IMR-90 (cell line): ENCODE data around the gene SPEG. TPM values are rescaled to one million over a fixed set of nuclear protein-coding genes. Genes with fewer than 3 reads are reported as not detected.

Experiments
- ATAC-seq: fragments of 200-7000 bp; cut with Tn5 transposase; 2 replicates; pipeline ENCODE4 v1.9.1; 2020; ENCODE audit warnings: low read depth, mild to moderate bottlenecking, moderate library complexity
- BruUV-seq: library from RNA; stranded (reverse); fragments of 400-500 nt; replicated peaks from 2 replicates; lab custom pipeline; 2021; lab: Mats Ljungman, UMichigan
- CTCF ChIA-PET: fragments of 300-600 bp; formaldehyde crosslinking; extraction: SDS; loops from one replicate; lab custom pipeline; 2021; ENCODE audit warnings: antibody characterized with exemption; lab: Yijun Ruan, JAX
- POLR2A ChIA-PET: fragments of 300-600 bp; sonication (Branson Sonifier 250); formaldehyde crosslinking; loops from one replicate; lab custom pipeline; 2022; ENCODE audit warnings: antibody characterized with exemption; ENCODE audit not compliant: unreplicated experiment; lab: Charles Lee
- DNase-seq: peaks from one replicate; pipeline ENCODE4 v3.0.0; 2013
- H2AFZ ChIP-seq: replicated peaks from 2 replicates; pipeline ENCODE3; 2013; ENCODE audit warnings: low read length, mild to moderate bottlenecking; ENCODE audit not compliant: poor library complexity
- H2AK5ac ChIP-seq: 2 replicates; pipeline ENCODE4 v1.6.1; 2013; ENCODE audit warnings: low read depth, low read length, inconsistent platforms
- H2AK9ac ChIP-seq: replicated peaks from 2 replicates; pipeline ENCODE3; 2013; ENCODE audit warnings: mild to moderate bottlenecking, low read depth, low read length, moderate library complexity; ENCODE audit not compliant: poor library complexity
- H2BK120ac ChIP-seq: 2 replicates; pipeline ENCODE4 v1.6.1; 2013; ENCODE audit warnings: low read depth, low read length, inconsistent platforms
- H2BK15ac ChIP-seq: 3 replicates; pipeline ENCODE4 v1.6.1; 2013; ENCODE audit warnings: low read depth, low read length, inconsistent platforms
- H2BK20ac ChIP-seq: 2 replicates; pipeline ENCODE4 v1.6.1; 2013; ENCODE audit warnings: low read depth, mild to moderate bottlenecking, inconsistent platforms, low read length, moderate library complexity
- H2BK5ac ChIP-seq: 2 replicates; pipeline ENCODE4 v1.6.1; 2013; ENCODE audit warnings: mild to moderate bottlenecking, low read depth, low read length, inconsistent platforms; ENCODE audit not compliant: poor library complexity, severe bottlenecking
- H3K14ac ChIP-seq: replicated peaks from 2 replicates; pipeline ENCODE4 v1.6.1; 2013; ENCODE audit warnings: low read depth, low read length, inconsistent platforms
- H3K18ac ChIP-seq: 2 replicates; pipeline ENCODE4 v1.6.1; 2013; ENCODE audit warnings: low read depth, low read length, control low read depth
- H3K23ac ChIP-seq: 2 replicates; pipeline ENCODE4 v1.6.1; 2013; ENCODE audit warnings: low read depth, low read length, inconsistent platforms
- H3K27ac ChIP-seq: 2 replicates; pipeline ENCODE4 v1.5.1; 2013; ENCODE audit warnings: mild to moderate bottlenecking, control low read depth, low read length; ENCODE audit not compliant: insufficient read depth
- H3K27me3 ChIP-seq: 2 replicates; pipeline ENCODE4 v1.6.1; 2013; ENCODE audit warnings: low read length; ENCODE audit not compliant: control insufficient read depth, insufficient read depth
- H3K36me3 ChIP-seq: 2 replicates; pipeline ENCODE4 v1.6.1; 2013; ENCODE audit warnings: low read length, mixed read lengths; ENCODE audit not compliant: control insufficient read depth, insufficient read depth
- H3K4ac ChIP-seq: 2 replicates; pipeline ENCODE4 v1.6.1; 2013; ENCODE audit warnings: low read depth, low read length, inconsistent platforms
- H3K4me1 ChIP-seq: 2 replicates; pipeline ENCODE4 v1.6.1; 2013; ENCODE audit warnings: low read length, mixed read lengths; ENCODE audit not compliant: control insufficient read depth, insufficient read depth
- H3K4me2 ChIP-seq: 2 replicates; pipeline ENCODE4 v1.6.1; 2013; ENCODE audit warnings: low read depth, mild to moderate bottlenecking, control low read depth, low read length, moderate library complexity
- H3K4me3 ChIP-seq: 2 replicates; pipeline ENCODE4 v1.5.1; 2013; ENCODE audit warnings: low read depth, mild to moderate bottlenecking, control low read depth, low read length, moderate library complexity; ENCODE audit not compliant: insufficient read depth
- H3K56ac ChIP-seq: 2 replicates; pipeline ENCODE4 v1.6.1; 2013; ENCODE audit warnings: low read length, inconsistent platforms; ENCODE audit not compliant: insufficient read depth; ENCODE audit errors: extremely low read depth
- H3K79me1 ChIP-seq, 2 experiments: 2 replicates each; pipeline ENCODE4 v1.6.1; 2013; ENCODE audit warnings: low read length in 2 of 2, inconsistent platforms in 1 of 2, low read depth in 1 of 2
- H3K9ac ChIP-seq: 2 replicates; pipeline ENCODE4 v1.6.1; 2013; ENCODE audit warnings: low read depth, low read length, control low read depth
- H3K9me1 ChIP-seq: 2 replicates; pipeline ENCODE4 v1.6.1; 2013; ENCODE audit warnings: low read length, inconsistent platforms; ENCODE audit not compliant: insufficient read depth
- H3K9me3 ChIP-seq: 2 replicates; pipeline ENCODE4 v1.6.1; 2013; ENCODE audit warnings: low read length; ENCODE audit not compliant: control insufficient read depth, insufficient read depth
- H4K20me1 ChIP-seq: 2 replicates; pipeline ENCODE4 v1.6.1; 2013; ENCODE audit warnings: low read length, inconsistent platforms; ENCODE audit not compliant: insufficient read depth
- H4K5ac ChIP-seq: 2 replicates; pipeline ENCODE4 v1.6.1; 2013; ENCODE audit warnings: mild to moderate bottlenecking, low read depth, low read length, control low read depth
- H4K8ac ChIP-seq, 2 experiments: 2 replicates each; pipeline ENCODE4 v1.6.1; 2013; ENCODE audit warnings: low read depth in 2 of 2, low read length in 2 of 2, control low read depth in 1 of 2, inconsistent platforms in 1 of 2
- H4K91ac ChIP-seq: 2 replicates; pipeline ENCODE4 v1.6.1; 2013; ENCODE audit warnings: low read depth, low read length, inconsistent platforms; ENCODE audit not compliant: insufficient read depth
- BHLHE40 ChIP-seq: fragments of 150-350 bp; IDR thresholded peaks from 2 replicates; pipeline ENCODE4 v1.6.1; 2016; ENCODE audit warnings: mild to moderate bottlenecking, low read depth, low read length
- CEBPB ChIP-seq: IDR thresholded peaks from 2 replicates; pipeline ENCODE4 v1.6.1; 2012; ENCODE audit warnings: low read depth, low read length, improper control_type of control experiment
- FOS ChIP-seq: fragments of 150-350 bp; IDR thresholded peaks from 2 replicates; pipeline ENCODE4 v1.6.1; 2016; ENCODE audit warnings: low read depth, low read length
- MAFK ChIP-seq: IDR thresholded peaks from 2 replicates; pipeline ENCODE4 v1.6.1; 2012; ENCODE audit warnings: low read depth, low read length, improper control_type of control experiment
- MAZ ChIP-seq: IDR thresholded peaks from 2 replicates; pipeline ENCODE4 v1.6.1; 2012; ENCODE audit warnings: low read depth, mild to moderate bottlenecking, low read length, improper control_type of control experiment, moderate library complexity, borderline replicate concordance
- MXI1 ChIP-seq: IDR thresholded peaks from 2 replicates; pipeline ENCODE4 v1.6.1; 2012; ENCODE audit warnings: low read depth, mild to moderate bottlenecking, low read length, moderate library complexity, borderline replicate concordance
- POLR2A ChIP-seq: IDR thresholded peaks from 2 replicates; pipeline ENCODE4 v1.6.1; 2012; ENCODE audit warnings: mild to moderate bottlenecking, low read depth, low read length
- RFX5 ChIP-seq: IDR thresholded peaks from 2 replicates; pipeline ENCODE4 v1.8.0; 2012; ENCODE audit warnings: low read depth, mild to moderate bottlenecking, low read length, moderate library complexity
- SMC3 ChIP-seq: fragments of 150-350 bp; IDR thresholded peaks from 2 replicates; pipeline ENCODE4 v1.6.1; 2016; ENCODE audit warnings: low read depth, mild to moderate bottlenecking, antibody characterized with exemption, low read length, moderate library complexity
- WGBS, 2 experiments: methylation state at CpG; one replicate each; pipeline versions ENCODE4 v1.1.5 to v1.1.7; 2013; ENCODE audit warnings: missing lambda C conversion rate in 2 of 2; ENCODE audit not compliant: insufficient read length in 1 of 2; ENCODE audit errors: extremely low coverage in 2 of 2; 5-methylcytosine and 5-hydroxymethylcytosine counted together
- dilution Hi-C: fragments of 300-500 bp; cut with HindIII; formaldehyde crosslinking; loops from one replicate; pipeline ENCODE4 v1.14.3; 2018; ENCODE audit warnings: low sequenced_read_pairs; ENCODE audit not compliant: unreplicated experiment
- in situ Hi-C: fragments of 300-500 bp; cut with MboI; formaldehyde crosslinking; loops from 3 replicates; pipeline ENCODE4 v1.14.3; 2019; ENCODE audit warnings: low sequenced_read_pairs, inconsistent platforms, mixed read lengths
- intact Hi-C: fragments of 100-400 bp; cut with micrococcal nuclease; formaldehyde crosslinking; loops from 2 replicates; pipeline ENCODE4 v1.10.0; 2022
- polyA plus RNA-seq, 3 experiments: library from polyadenylated mRNA; depleted of rRNA; stranded (reverse); fragments of >200 nt; gene quantifications; 2 replicates each; pipeline ENCODE4 v1.2.3, GENCODE V29; 2012; ENCODE audit warnings: low replicate concordance in 1 of 3
- total RNA-seq: library from RNA; depleted of rRNA; stranded (reverse); fragments of >200 nt; gene quantifications from 2 replicates; pipeline ENCODE4 v1.2.3, GENCODE V29; 2012

The SPEG gene
- total and polyA plus RNA-seq, 2 of the 4 experiments (the other 2 are of a cell fraction) = 6.8 to 81.6 TPM

DNA sequence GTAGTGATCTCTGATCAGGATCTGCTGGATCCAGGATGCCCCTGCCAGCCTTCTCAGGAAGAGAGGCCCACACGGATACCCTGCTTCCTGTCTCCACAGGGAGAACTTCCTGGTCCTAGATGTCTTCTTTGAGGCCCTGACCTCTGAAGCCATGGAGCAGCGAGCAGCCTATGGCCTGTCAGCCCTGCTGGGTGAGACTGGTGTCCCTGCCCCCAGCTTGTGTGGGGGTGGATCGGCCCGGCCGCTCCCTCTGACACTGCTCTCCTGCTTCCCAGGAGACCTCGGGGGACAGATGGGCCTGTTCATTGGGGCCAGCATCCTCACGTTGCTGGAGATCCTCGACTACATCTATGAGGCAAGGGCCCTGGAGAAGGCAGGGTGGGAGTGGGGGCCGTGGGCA lies 102.3 kb downstream of the SPEG start:
- Histone ChIP-seq H3K36me3 (peaks cover 26% of the 10 kb centered on the region), H3K9me3 (no peaks in the 10 kb centered on the region), H3K79me1 (peaks cover 4 to 29% of the 10 kb centered on the region in 2 experiments; a peak in 2 of 4 replicates), H4K20me1 (peaks cover 18% of the 10 kb centered on the region), H2AK9ac (peak overlapping the region; percentile 24), H3K9ac (no peak overlapping the region), H4K5ac (no peak overlapping the region), H3K14ac (no peak overlapping the region), H3K27ac (no peak overlapping the region), H4K8ac (no peak overlapping the region), H2AFZ (no peak overlapping the region), H3K27me3 (peaks cover 12% of the 10 kb centered on the region), H3K9me1 (0 out of 2 replicates have a peak, but pooled peaks cover 2% of the 10 kb centered on the region), H3K56ac (no peak overlapping the region), H2BK120ac (no peak overlapping the region), H3K18ac (no peak overlapping the region), H3K23ac (no peak overlapping the region), H3K4me2 (no peak overlapping the region), H2BK5ac (no peak overlapping the region), H2AK5ac (no peak overlapping the region), H2BK20ac (no peak overlapping the region), H4K91ac (no peak overlapping the region), H3K4me1 (peaks cover 21% of the 10 kb centered on the region), H3K4me3 (no peak overlapping the region), H3K4ac (no peak overlapping the region), H2BK15ac (no peak overlapping the region)
- ATAC-seq (no peak), DNase-seq (no peak)
- no peak for TF ChIP-seq MXI1
- TF ChIP-seq CEBPB = no peak
- no peak for TF ChIP-seq FOS
- TF ChIP-seq POLR2A = no peak
- no peak for TF ChIP-seq MAZ
- TF ChIP-seq SMC3 = no peak
- TF ChIP-seq RFX5 = no peak
- TF ChIP-seq MAFK = no peak
- no peak for TF ChIP-seq BHLHE40
- dilution Hi-C loops (no loop called here), in situ Hi-C loops (no loop called here), intact Hi-C loops (no loop called here)
- ChIA-PET POLR2A (no interaction called here), CTCF (no interaction called here)
- no TSS peak for BruUV-seq
- WGBS, 2 experiments = 83% methylated on average over 8 of the region's 9 CpGs; no CpG with 5 or more reads in 1 of the 2 experiments
